Body of pancreas (tissue), 4 donors: ENCODE results near the gene IP6K2.

ENCODE experiments used
- POLR2A ChIP-seq, 3 donors: fragments of 450-650 bp; IDR thresholded peaks; one replicate each; pipeline ENCODE4 v1.6.1; 2016; ENCODE audit warnings: antibody characterized with exemption in 3 of 3, mild to moderate bottlenecking in 2 of 3
- TF ChIP-seq, protein P1 (sequence below), 7 experiments: fragments of 450-650 bp in 4 of 7; fragments of 200-600 bp in 3 of 7; sonication (generic) in 3 of 7; IDR thresholded peaks; one replicate each; pipeline ENCODE4 v1.5.1; 2016 to 2019; ENCODE audit warnings: antibody characterized with exemption in 7 of 7

GRCh38 chr3:48685603-48686511, 31.2 kb downstream of the IP6K2 start, which contains the start of gene NCKIPSD:
- peak; percentile 67 to 73 (median 71) for TF ChIP-seq POLR2A (IDR thresholded peaks at IDR 0.05)
- TF ChIP-seq, protein P1, sequence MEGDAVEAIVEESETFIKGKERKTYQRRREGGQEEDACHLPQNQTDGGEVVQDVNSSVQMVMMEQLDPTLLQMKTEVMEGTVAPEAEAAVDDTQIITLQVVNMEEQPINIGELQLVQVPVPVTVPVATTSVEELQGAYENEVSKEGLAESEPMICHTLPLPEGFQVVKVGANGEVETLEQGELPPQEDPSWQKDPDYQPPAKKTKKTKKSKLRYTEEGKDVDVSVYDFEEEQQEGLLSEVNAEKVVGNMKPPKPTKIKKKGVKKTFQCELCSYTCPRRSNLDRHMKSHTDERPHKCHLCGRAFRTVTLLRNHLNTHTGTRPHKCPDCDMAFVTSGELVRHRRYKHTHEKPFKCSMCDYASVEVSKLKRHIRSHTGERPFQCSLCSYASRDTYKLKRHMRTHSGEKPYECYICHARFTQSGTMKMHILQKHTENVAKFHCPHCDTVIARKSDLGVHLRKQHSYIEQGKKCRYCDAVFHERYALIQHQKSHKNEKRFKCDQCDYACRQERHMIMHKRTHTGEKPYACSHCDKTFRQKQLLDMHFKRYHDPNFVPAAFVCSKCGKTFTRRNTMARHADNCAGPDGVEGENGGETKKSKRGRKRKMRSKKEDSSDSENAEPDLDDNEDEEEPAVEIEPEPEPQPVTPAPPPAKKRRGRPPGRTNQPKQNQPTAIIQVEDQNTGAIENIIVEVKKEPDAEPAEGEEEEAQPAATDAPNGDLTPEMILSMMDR (IDR thresholded peaks at IDR 0.05): peak; percentile 43 to 85 (median 67)
